Uterus (tissue), 2 donors: ENCODE data around the gene PPL.

Source experiments
- POLR2A ChIP-seq, 2 donors: fragments of 450-650 bp; IDR thresholded peaks; one replicate each; pipeline ENCODE4 v1.6.1; 2016; ENCODE audit warnings: antibody characterized with exemption in 2 of 2, mild to moderate bottlenecking in 1 of 2, moderate library complexity in 1 of 2
- TF ChIP-seq, protein P1 (sequence below), 4 experiments: fragments of 200-600 bp in 2 of 4; fragments of 450-650 bp in 2 of 4; sonication (generic) in 2 of 4; IDR thresholded peaks; one replicate each; pipeline ENCODE4 v1.5.1; 2016 to 2019; ENCODE audit warnings: antibody characterized with exemption in 4 of 4, mild to moderate bottlenecking in 2 of 4, moderate library complexity in 1 of 4

DNA sequence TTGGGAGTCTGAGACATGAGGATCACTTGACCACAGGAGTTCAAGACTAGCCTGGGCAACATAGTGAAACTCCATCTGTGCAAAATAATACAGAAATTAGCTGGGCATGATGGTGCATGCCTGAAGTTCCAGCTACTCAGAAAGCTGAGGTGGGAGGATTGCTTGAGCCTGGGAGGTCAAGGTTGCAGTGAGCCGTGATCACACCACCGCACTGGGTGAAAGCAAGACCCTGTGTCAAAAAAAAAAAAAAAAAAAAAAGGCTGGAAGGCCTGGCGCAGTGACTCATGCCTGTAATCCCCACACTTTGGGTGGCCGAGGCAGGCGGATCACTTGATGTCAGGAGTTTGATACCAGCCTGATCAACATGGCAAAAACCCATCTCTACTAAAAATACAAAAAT, 81.6 kb downstream of the PPL start:
- TF ChIP-seq, protein P1, sequence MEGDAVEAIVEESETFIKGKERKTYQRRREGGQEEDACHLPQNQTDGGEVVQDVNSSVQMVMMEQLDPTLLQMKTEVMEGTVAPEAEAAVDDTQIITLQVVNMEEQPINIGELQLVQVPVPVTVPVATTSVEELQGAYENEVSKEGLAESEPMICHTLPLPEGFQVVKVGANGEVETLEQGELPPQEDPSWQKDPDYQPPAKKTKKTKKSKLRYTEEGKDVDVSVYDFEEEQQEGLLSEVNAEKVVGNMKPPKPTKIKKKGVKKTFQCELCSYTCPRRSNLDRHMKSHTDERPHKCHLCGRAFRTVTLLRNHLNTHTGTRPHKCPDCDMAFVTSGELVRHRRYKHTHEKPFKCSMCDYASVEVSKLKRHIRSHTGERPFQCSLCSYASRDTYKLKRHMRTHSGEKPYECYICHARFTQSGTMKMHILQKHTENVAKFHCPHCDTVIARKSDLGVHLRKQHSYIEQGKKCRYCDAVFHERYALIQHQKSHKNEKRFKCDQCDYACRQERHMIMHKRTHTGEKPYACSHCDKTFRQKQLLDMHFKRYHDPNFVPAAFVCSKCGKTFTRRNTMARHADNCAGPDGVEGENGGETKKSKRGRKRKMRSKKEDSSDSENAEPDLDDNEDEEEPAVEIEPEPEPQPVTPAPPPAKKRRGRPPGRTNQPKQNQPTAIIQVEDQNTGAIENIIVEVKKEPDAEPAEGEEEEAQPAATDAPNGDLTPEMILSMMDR (IDR thresholded peaks at IDR 0.05) = no peak
- no peak for TF ChIP-seq POLR2A (IDR thresholded peaks at IDR 0.05)
